CD4-positive, alpha-beta T cell treated with Interleukin-17A for 1 hour (primary cell): ENCODE results near the gene LAMB1.
"Not testable (repeated sequence)": the region's sequence is repeated elsewhere in the genome, so short reads cannot be mapped to it uniquely, and the experiment has no call there.

Experiments
- DNase-seq: peaks from one replicate; pipeline ENCODE4 v3.0.0-alpha.2; 2020

Gene LAMB1

DNA sequence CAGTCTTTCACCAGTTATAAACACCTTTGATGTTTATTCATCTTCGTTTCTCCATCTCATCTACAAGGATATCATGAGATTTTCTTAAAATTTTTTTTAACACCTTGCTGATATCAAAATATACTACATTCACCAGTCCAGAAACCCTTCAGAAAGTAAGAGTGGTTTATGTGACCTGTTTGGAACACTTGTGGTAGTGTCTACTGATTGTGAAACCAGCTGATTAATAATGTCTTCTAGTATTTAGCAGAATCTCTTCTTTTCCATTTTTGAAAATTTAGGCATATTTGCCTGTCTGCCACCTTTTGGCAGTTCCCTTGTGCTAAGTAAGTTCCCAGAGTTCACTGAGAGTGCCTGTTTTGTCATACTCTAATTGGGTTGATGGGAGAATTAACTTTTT is 93.5 kb downstream of the LAMB1 start:
- no peak for DNase-seq

DNA sequence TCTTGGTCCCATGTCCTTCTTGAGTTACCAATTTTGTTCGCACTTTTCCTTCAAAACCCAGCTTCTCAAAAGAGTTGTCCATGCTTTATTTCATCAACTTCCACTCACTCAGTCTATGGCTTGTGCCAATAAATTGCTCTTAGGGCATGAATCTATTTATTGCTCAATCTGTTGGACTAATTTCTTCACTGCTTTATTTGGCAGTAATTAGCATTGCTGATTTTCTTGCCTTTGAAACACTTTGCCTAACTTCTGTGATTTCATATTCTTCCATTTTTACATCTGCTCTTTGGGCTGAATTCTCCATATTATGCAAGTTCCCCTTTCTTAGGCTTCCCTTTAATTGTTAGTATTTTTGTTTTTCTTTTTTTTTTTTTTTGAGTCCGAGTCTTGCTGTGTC is 95.2 kb downstream of the LAMB1 start:
- DNase-seq, result no peak

DNA sequence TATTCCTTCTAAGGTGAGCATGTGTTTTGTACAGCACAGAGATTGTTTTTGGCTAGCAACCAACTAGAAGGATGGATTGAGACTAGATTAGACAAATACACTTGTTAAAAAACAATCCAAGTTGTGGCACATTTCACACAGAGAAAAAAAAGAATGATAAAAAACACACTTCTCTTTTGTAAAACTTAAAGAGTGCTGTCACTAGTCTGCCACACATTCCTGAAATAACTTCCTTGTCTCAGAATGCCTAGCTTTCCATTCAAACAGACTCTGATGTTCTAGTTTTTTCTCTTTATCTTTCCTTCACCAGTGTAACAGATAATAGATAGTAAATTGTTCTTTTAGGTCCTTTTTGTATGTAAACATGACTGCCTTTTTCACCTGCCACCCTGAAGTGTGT is 100.6 kb downstream of the LAMB1 start:
- no peak for DNase-seq

DNA sequence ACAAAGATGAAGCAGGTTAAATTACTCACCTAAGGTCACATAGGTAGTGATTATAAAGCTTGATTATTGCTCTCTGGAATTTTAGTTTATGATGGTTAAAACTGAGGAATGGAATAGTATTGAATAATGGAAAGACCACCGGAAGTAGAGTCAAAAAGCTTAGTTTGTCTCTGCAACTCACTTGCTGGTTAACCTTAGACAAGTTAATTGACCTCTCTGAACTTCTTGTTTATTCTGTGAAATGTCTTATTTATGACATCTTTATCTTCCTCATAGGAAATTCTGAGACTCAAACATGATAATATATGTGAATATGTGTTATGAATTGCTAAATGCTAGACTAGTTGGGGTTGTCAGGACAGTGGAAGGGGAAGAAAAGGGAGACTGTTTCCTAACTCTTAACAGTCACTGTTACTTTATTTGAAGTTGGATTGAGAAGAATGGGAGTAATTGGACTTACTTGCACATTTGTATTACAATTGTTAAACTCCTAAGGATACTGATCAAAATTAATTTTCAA is 102.4 kb downstream of the LAMB1 start:
- DNase-seq, result no peak

DNA sequence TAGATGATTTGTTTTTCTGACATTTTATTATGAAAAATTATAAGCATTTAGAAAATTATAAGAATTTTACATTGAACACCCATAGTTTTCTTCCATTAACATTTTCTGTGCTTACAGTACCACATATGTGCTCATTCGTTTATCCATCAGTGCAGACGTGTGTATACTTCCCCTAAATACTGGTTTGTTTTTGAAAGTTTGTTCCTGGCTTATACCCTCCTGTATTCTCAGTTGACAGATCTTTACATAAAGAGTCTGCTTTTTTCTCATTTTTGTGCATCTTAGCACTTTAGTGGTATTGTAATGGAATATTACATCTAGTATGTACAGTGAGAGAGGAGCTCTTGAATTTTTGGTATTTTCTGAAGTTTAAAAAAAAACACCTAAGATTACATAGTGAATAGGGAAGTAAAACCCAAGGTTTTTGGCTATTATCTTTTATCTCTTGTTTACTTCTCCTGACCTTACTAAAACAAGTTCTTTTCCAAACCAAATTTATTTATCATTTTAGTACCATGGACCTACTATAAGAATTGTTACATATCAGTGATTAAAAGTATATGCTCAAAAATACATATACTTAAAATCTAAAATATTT is 103.9 kb downstream of the LAMB1 start:
- no peak for DNase-seq

GRCh38 chr7:107892367-107892741 is 110.6 kb downstream of the LAMB1 start:
- DNase-seq, result not testable (repeated sequence)

DNA sequence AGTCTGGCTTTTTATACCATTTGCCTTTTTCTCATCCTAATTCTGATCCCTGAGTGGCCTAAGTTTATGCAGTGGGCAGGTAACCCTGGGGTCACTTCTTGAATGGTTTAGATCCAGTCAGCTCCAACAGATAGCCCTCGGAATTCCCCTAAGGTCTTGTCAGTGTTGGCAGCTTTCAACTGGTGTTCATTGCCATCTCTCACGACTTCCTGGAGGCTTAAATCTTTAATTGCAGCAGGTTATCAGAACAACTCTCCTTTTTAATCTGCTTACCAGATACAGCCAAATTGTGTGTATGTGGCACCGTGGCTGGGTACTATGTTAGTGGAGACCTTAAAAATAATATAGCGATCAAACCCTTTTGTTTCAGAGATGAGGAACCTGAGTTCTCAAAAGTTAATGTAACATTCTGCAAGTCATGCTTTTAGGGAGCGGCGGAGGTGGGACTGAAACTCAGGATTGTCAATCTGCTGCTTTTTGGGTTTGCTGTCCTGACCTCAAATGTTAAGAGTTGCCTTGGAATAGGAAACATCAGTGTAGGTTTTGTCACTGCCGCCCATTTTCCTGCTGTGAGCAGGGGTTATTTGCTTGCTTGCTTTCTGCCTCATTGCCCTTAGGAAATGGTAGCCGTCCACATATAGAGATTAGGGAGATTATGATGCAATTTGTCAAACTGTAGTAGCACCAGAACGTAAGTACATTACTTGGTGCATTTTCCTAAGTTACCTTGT is 111.2 kb downstream of the LAMB1 start:
- DNase-seq, result peak; percentile 66

- peak; percentile 93 for DNase-seq
Measured at GRCh38 chr7:107890962-107891635, 111.9 kb downstream of the LAMB1 start, which contains the start of gene DLD. DLD (plus strand) TSS chr7:107891183; CDS start chr7:107891251, 68 bp downstream.

DNA sequence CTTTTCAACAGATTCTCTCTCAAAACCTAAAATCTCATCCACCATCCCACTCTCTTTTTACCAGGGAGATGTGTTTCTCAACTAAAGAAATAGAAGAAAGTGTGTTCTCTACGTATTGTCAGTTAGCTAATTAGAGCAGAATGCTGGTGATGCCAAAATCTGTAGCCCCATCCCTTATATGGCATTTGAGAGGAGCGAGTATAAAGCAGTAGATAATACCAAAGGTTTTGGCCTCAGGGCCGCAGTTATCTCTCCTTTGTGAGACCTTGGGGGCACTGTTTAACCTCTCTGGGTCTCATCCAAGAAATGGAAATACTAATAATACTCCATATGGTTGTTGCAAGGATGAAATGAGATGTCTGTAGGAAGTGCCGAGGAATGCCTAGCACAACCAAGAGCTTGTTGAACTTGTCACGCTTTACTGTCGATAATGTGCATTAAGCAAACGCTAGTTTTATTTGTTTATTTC is 112.4 kb downstream of the LAMB1 start:
- DNase-seq, result peak; percentile 48

GRCh38 chr7:107889992-107890391 is 113.0 kb downstream of the LAMB1 start:
- DNase-seq, result no peak

- not testable (repeated sequence) for DNase-seq
Measured at GRCh38 chr7:107887827-107888226, 115.1 kb downstream of the LAMB1 start.

GRCh38 chr7:107884066-107884818 is 118.7 kb downstream of the LAMB1 start:
- DNase-seq, result no peak

GRCh38 chr7:107882766-107883165 is 120.2 kb downstream of the LAMB1 start:
- DNase-seq, result no peak

DNA sequence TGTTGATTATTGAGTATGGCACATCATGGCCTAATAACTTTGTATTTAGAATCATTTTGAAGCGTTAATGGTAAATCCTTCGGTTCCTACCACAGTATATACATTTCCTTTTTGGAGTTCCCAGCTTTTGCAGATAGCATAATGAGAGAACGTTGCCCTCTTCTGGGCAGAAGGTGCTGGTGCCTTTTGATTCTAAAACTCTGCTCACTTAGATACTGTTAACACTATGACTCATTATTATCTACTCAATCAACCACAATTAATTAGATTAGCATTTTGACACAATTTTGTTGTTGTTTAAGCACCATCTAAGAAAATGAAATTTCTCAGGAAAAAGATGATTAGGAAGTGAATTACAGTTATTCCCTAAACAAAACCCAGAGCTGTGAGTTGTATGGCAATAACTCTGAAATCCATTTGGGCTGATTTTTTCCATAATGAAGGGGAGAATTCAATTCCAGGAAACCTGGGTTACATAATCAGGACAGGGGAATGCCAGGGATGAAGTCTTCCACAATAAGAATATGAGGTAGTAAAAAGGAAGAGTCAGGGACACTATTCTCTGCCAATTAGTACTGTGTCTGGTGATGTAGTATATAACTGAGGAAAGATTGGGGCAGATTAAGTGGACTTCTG is 123.4 kb downstream of the LAMB1 start:
- peak; percentile 69 for DNase-seq

GRCh38 chr7:107878636-107879035 is 124.3 kb downstream of the LAMB1 start:
- no peak for DNase-seq

- DNase-seq, result no peak
Measured at GRCh38 chr7:107877731-107878382, 125.1 kb downstream of the LAMB1 start.

- no peak for DNase-seq
Measured at GRCh38 chr7:107876916-107877315, 126.0 kb downstream of the LAMB1 start.

DNA sequence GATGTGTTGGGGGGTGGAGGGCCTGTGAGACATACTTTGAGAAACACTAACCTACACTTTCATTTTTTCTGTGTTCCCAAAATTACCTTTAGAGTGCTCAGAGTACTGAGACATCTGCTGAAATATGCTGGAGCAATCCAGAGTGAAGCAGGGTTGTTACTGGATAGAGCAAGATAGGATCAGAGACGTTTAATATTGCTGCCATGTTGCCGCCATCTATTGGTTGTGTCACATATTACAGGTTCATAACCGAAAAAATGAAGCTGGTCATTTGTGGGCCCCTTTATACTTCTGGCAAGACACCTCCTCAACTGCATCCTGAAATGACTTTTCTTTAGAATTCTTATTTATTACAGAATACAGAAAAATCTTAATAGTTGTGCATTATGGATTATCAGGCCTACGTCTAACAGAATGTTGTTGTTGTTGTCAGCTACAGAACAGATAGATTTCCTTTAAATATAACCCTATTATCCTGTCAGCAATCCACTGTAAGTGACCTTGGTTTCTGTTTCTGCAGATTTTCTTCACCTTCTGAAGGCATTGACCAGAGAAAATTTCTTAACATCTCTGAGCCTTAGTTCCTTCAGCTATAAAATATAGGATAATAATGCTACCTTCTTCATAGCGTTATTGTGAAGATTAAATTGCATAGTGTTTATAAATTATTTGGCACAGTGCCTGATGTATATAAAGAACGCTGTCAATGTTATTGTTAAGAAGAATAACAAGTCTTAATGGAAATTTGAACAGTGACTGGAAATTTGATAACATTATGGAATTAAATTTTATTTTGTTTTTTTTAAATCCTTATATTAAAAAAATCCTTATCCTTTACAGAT is 128.1 kb downstream of the LAMB1 start:
- DNase-seq, result peak; percentile 72

DNA sequence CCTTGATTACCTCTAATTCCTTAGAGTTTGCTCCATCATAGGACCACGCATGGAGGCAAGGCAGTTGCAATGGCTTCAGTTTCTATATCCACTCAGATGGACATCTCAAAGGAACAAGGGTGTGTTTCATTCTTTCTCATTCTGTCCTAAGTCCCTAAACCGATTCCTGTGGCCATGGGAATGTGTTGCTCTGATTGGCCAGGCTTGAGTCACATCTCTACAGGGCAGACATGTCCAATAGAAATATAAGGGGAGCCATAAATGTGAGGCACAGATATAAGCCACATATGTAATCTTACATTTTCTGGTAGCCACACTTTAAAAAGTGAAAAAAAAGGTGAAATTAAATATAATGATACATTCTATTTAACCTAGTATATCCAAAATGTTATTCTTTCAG is 128.8 kb downstream of the LAMB1 start:
- DNase-seq, result no peak
